Stimulated activated effector memory CD8-positive, alpha-beta T cell treated with anti-CD3 and anti-CD28 coated beads, Interleukin-12 subunit alpha, Interleukin-12 subunit beta, amount 100 ng/mL, for 72 hours (primary cell): ENCODE data around the gene LILRA6.
"Not testable (repeated sequence)": the region's sequence is repeated elsewhere in the genome, so short reads cannot be mapped to it uniquely, and the experiment has no call there.

ENCODE experiments used
- ATAC-seq: fragments of 150-1000 bp; cut with Tn5 transposase; 2 replicates; pipeline ENCODE4 v1.10.0; 2021
- DNase-seq, 2 donors: peaks; one replicate each; pipeline ENCODE4 v3.0.0; 2021 to 2022; ENCODE audit warnings: low spot score in 2 of 2
- H3K27ac Mint-ChIP-seq: one replicate; pipeline ENCODE4 v1.8.0; 2022; ENCODE audit warnings: mild to moderate bottlenecking, mixed read lengths
- H3K36me3 Mint-ChIP-seq: one replicate; pipeline ENCODE4 v1.8.0; 2022; ENCODE audit warnings: mild to moderate bottlenecking, mixed read lengths
- H3K4me1 Mint-ChIP-seq: one replicate; pipeline ENCODE4 v1.8.0; 2022; ENCODE audit warnings: mixed read lengths
- H3K4me3 Mint-ChIP-seq: one replicate; pipeline ENCODE4 v1.8.0; 2022; ENCODE audit warnings: mild to moderate bottlenecking, mixed read lengths
- H3K9me3 Mint-ChIP-seq: one replicate; pipeline ENCODE4 v1.8.0; 2022; ENCODE audit warnings: mixed read lengths

LILRA6 gene

DNA sequence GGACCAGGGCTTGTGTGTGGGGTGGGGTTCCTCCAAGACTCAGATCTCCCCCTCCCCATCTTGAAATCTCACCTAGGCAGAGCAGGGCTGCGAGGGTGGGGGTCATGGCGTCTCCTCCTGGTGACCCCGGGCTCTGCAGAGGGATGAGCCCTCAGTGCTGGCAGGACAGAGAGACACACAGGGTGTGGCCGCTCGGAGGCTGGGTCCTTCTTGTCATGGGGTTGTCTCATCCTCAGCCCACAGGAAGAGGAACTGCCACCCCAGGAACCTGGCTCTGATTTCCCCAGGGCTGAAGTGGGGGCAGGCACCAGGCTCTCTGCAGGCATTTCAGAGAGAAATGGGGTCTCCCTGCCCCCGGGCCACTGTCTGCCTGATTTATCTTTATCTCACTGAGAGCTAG is at the start of gene LILRA6:
LILRA6 (minus strand) TSS at position 145 of the 400 bp plus-strand sequence.
- not testable (repeated sequence) for H3K4me1 Mint-ChIP-seq, H3K9me3 Mint-ChIP-seq, H3K36me3 Mint-ChIP-seq, H3K4me3 Mint-ChIP-seq, H3K27ac Mint-ChIP-seq, DNase-seq, ATAC-seq

DNA sequence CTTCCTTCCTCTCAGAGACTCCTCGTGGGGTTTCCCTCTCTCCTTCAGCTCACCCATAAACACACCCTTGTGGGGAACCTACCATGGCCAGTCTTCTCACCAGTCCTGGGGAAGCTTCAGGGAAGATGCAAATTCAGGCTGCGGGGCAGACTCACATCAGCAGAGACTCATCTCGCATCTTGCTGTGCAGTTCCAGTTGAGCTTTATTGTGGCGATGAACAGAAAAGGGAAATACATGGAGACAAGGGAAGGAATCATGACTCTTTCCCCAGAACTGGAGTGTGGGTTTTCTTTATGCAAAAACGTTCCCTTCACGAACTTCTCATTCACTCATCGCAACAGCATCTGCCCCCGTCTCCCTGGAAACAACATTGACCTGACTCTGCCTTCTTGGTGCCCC is 46.6 kb upstream of the LILRA6 start:
- DNase-seq, ATAC-seq, H3K4me1 Mint-ChIP-seq, H3K9me3 Mint-ChIP-seq, H3K36me3 Mint-ChIP-seq, H3K4me3 Mint-ChIP-seq, H3K27ac Mint-ChIP-seq: not testable (repeated sequence)

DNA sequence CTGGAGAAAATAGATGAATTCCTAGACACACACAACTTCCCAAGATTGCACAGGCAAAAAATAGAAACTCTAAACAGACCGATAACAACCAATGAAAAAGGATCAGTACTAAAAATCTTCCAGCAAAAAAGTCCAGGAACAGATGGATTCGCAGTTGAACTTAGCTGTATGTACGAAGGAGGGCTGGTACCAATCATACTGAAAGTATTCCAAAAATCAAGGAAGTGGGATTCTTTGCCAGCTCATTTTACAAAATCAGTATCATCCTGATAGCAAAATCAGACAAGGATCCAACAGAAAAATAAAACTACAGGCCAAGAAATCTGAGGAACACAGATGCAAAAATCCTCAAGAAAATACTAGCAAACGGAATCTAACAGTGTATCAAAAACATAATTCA is 44.9 kb upstream of the LILRA6 start:
- Mint-ChIP-seq H3K4me1 (peaks cover 7% of the 10 kb centered on the region), H3K27ac (no peak overlapping the region), H3K9me3 (no peaks in the 10 kb centered on the region), H3K4me3 (no peak overlapping the region), H3K36me3 (no peaks in the 10 kb centered on the region)
- ATAC-seq (no peak), DNase-seq (no peak)

DNA sequence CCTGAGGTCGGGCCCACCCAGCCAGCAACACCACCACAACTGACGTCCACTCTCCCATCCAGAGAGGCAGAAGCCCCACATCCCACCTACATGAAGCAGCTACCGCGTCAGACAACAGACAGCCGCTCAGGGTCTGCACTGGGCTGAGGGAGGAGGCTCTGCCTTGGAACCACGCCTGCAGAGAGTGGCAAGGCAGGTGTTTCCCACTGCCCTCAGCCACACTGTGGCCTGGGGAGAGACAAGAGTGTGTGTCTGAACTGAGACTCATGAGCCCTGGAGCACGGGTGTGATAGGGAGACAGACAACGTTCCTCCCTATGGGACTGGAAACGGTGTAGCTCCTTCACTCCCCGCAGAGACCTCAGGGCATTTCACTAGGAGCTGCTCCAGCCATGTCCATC is 43.7 kb upstream of the LILRA6 start:
- H3K4me3 Mint-ChIP-seq, H3K9me3 Mint-ChIP-seq, H3K4me1 Mint-ChIP-seq, DNase-seq, H3K36me3 Mint-ChIP-seq: not testable (repeated sequence)
- peak overlapping the region; percentile 26 for H3K27ac Mint-ChIP-seq
- ATAC-seq: peak; percentile 19

DNA sequence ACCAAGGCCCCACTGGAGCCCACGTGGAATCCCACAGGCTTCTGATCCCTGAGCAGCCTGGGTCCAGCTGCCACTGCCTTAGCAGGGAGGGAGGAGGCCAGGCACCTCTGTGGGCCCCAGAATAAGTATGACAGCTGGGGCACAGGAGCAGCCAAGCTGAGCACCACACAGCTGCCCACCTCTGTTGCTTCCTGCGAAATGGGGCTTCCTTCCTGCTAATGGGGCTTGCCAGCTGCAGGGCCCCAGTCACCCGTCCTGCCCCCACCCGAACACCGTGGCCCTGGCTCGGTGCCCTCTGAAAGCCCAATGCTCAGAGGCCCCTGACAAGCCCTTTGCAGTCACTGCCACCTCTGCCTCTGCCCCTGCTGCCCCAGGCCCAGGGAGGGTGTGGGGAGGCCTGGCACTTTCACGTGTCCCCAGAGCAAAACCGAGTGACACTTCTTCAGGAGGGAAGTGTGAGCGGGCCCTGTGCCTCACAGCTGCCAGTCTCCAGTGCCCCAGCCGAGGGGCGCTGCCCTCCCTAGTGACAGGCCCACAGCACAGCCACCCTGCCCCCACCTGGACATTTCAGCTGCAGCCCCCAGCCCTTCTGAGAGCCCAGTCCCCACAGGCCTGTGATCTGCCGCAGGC is 43.0 kb upstream of the LILRA6 start:
- peak overlapping the region; percentile 26 for H3K27ac Mint-ChIP-seq
- ATAC-seq: peak; percentile 57
- H3K4me3 Mint-ChIP-seq, H3K36me3 Mint-ChIP-seq, H3K4me1 Mint-ChIP-seq, DNase-seq, H3K9me3 Mint-ChIP-seq: not testable (repeated sequence)

DNA sequence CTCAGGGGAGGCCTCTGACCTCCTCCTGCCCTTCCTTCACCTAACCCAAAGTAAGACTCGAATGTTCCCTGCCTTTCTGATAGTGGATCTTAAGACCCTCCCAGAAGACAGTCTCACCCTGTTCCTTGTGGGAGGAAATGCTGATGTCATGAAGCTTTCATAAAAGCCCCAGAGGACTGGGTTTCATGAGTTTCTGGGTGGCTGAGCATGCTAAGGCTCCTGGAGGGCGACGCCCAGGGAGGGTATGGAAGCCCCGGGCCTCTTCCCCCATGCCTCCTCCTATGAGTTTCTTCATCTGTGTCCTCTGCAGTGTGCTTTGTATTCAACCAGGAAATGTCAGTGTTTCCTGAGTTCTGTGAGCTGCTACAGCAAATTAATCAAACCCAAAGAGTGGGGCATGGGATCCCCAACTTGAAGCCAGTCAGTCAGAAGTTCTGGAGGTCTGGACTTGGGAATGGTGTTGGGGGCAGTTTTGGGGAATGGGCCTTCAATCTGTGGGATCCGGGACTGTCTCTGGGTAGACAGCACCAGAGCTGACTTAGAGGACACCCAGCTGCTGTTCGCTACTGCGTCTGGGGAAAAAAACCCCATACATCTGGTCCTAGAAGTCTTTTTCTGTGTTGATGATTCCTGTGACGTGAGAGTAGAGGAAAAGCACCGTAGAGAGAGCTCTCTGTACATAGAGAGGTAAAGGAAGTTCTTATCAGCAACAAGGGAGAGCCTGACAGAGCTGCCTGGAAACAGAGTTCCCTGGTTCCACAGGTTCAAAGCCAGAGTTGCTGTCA is 40.3 kb upstream of the LILRA6 start:
- H3K4me3 Mint-ChIP-seq: no peak overlapping the region
- DNase-seq (no peak), ATAC-seq (no peak)
- peaks cover 7% of the 10 kb centered on the region for H3K4me1 Mint-ChIP-seq
- no peaks in the 10 kb centered on the region for H3K36me3 Mint-ChIP-seq
- H3K9me3 Mint-ChIP-seq: no peaks in the 10 kb centered on the region
- no peak overlapping the region for H3K27ac Mint-ChIP-seq

DNA sequence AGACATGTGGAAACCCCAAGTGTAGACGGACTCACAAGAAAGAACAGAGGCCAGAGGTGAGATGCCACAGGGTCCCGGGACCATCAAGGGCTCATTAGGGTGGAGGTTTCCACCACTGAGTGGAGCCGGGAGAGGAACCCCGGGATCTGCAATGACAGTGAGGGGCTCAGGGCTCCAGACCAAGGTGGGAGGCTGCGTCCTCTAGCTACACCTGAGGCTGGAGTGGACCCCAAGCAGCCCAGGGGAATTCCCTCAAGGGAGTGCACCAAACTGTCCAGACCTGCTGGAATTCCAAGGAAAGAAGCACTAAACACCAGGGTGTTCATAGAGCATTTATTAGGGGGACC is 39.1 kb upstream of the LILRA6 start:
- H3K4me3 Mint-ChIP-seq, H3K4me1 Mint-ChIP-seq, H3K36me3 Mint-ChIP-seq, DNase-seq, H3K9me3 Mint-ChIP-seq, ATAC-seq, H3K27ac Mint-ChIP-seq: not testable (repeated sequence)

DNA sequence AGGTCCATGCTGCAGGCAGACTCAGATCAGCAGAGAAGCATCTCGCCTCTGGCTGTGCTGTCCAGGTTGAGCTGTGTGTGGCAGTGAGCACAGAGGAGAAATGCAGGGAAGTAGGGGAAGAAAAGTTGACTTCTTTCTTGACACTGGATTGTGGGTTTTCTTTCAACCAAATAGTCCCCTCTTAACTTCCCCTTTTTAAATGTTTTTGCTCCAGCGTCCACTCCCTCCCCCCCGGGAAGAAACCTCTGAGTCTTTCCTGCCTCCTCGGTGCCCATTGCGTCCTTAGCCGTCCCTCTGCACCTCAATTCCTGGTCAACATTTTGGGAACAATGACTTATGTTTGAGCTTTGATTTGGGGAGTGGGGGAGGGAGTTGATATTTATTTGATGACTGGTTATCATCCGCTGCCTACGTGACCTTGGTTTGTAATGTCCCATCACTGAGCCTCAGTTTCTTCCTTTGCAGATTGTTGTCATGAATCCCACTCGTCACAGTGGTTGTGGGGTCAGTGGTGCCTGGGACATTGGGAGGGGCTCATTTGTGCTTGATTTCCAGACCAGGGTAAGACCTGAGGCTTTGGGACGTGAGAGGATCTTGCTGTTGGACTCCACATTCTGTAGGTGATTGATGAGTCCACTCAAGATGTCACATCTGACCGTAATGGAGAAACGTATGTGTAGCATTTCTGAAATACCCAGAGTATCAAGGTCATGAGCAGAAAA is 38.6 kb upstream of the LILRA6 start, which contains the start of gene LILRB2:
LILRB2 (minus strand) TSS at position 104 of the 722 bp plus-strand sequence. CDS start 614 bp downstream, outside the sequence.
- no peak for ATAC-seq
- H3K27ac Mint-ChIP-seq: no peak within 1 kb of the TSS

DNA sequence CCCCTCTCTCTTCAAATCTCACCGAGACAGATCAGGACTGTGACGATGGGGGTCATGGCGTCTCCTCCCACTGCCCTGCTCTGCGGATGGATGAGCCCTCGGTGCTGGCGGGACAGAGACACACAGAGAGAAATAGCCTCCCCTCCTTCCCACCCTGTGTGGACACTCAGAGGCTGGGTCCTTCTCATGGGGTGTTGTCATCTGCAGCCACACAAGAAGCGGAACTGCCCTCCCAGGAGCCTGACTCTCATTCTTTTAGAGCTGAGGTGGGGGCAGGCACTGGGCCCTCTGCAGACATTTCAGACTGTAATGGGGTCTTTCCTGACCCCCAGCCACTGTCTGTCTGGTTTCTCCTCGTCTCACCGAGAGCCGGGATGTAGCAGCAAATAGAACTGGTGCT is 37.9 kb upstream of the LILRA6 start:
- not testable (repeated sequence) for H3K4me1 Mint-ChIP-seq, DNase-seq, H3K36me3 Mint-ChIP-seq, H3K9me3 Mint-ChIP-seq, H3K27ac Mint-ChIP-seq, ATAC-seq, H3K4me3 Mint-ChIP-seq

More for the DNA sequence above, 38.6 kb upstream of the LILRA6 start, which contains the start of gene LILRB2:
- H3K36me3 Mint-ChIP-seq: no peaks in the 10 kb centered on the region
- no peak within 1 kb of the TSS for H3K4me3 Mint-ChIP-seq
- DNase-seq: no peak
- H3K4me1 Mint-ChIP-seq: peaks cover 7% of the 10 kb centered on the region
- H3K9me3 Mint-ChIP-seq: no peaks in the 10 kb centered on the region

DNA sequence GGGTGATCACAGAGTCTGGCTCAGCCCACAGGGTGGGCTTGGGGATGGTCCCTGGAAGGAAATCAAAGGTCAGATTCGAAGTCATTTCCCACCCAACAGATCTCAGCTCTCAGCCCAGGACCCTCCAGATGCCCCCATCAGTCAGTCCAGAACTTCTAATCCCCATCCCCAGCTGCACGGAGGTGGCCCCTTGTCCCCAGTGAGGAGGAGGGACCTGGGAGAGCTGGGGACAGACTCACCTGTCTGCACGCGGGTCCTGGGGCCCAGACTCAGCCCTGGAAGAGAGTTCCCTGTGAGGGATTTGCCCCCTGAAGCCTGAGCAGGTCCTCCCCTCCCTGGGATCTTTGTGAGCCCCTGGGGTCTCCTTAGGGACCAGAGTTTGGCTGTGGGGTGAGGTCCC is 37.4 kb upstream of the LILRA6 start:
- H3K36me3 Mint-ChIP-seq, H3K4me1 Mint-ChIP-seq, H3K9me3 Mint-ChIP-seq, DNase-seq, ATAC-seq, H3K4me3 Mint-ChIP-seq, H3K27ac Mint-ChIP-seq: not testable (repeated sequence)

DNA sequence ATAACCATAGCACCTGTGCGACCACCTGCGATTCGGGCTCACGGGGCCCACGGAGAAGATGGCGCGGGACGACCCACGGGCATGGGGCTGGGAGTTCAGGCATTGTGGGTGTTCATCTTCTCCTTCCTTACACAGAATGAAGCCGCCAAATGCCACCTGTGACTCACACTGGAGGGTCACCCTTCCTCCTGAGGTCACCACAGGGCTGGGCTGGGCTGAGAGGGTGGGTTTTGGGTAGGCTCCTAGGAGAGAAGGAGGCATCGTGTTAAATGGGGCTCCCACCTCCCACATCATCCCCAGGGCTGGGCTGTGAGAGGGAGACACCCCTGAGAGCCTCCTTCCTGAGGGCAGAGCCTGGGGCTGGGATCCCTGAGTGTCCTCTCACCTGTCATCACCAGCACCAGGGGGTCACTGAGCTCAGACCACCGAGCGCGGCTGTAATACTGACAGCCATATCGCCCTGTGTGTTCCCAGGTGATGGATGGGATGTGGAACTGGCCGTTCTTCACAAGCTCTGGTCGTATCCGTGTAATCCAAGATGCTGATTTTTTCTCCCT is 36.9 kb upstream of the LILRA6 start:
- H3K4me3 Mint-ChIP-seq: no peak overlapping the region
- ATAC-seq (no peak), DNase-seq (no peak)
- H3K36me3 Mint-ChIP-seq: no peaks in the 10 kb centered on the region
- peaks cover under 1% of the 10 kb centered on the region for H3K4me1 Mint-ChIP-seq
- H3K9me3 Mint-ChIP-seq: no peaks in the 10 kb centered on the region
- no peak overlapping the region for H3K27ac Mint-ChIP-seq

DNA sequence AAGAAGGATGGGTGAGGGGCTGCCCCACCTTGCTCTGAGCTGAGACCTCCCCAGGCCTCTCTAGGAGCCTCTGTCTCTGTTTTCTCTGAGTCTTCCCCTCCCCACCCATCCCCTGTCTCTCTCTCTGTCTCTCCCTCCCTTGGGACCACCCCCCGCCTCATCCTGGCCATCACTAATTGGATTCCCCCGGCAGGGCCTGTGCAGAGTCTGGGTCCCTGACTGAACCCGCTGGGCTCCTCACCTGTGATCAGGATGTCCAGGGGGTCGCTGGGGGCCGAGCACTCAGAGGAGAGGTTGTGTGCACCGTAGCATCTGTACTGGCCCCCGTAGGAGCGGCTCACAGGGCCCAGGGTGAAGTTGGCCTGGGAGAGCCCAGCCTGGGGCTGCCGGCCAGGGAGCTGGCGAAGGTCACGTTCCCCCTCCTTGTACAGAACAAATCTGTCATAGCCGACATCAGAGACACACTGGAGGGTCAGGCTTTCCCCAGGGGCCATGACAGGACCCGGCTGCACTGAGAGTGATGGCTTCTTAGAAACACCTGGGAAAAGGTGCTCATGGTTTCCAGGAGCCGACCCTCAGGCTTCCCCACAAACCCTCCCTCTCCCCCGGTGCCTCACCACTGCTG is 36.1 kb upstream of the LILRA6 start:
- not testable (repeated sequence) for H3K9me3 Mint-ChIP-seq, H3K27ac Mint-ChIP-seq, H3K4me1 Mint-ChIP-seq, H3K4me3 Mint-ChIP-seq, H3K36me3 Mint-ChIP-seq, DNase-seq, ATAC-seq

DNA sequence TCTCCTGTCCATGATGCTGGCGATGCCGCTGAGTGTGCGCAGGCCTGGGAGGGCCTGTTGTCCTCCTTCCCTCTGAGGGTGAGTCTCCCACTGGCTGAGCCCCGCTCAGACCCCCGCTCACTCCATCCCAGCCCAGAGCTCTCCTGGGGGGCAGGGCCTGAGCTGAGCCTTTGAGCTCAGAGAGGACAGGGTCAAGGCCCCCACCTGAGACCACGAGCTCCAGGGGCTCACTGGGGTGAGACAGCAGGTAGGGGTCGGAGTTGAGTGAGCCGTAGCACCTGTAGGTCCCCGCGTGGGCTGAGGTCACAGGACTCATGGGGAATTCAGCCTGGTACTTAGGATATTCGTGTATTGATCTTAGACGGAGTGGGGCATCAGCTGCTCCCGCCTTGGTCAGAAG is 35.5 kb upstream of the LILRA6 start:
- not testable (repeated sequence) for ATAC-seq, H3K27ac Mint-ChIP-seq, H3K9me3 Mint-ChIP-seq, H3K4me3 Mint-ChIP-seq, H3K36me3 Mint-ChIP-seq, DNase-seq
- peaks cover 11% of the 10 kb centered on the region for H3K4me1 Mint-ChIP-seq

DNA sequence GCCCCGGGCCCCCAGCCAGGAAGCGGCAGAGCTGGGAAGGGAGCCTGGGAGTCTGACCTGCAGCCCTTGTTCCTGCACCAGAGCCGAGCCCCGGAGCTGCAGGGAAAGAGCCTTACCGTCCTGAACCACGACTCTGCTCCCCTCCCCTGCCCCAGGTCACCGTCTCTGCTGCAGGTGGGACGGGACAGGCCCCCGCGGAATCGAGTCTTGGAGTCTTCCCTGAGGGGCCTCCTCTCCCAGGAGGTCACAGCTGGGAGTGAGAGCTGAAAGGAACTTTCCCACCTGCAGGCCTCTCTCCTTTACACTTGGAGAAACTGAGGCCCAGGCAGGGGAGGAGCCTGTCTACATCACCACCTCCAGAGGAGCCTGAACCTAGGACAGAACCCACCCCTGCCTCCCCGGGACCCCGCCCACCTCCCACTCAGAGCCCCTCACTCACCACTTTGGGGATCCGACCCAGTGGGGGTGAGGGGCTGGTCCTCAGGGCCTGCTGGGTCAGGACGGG is 34.6 kb upstream of the LILRA6 start:
- peaks cover 11% of the 10 kb centered on the region for H3K4me1 Mint-ChIP-seq
- not testable (repeated sequence) for H3K36me3 Mint-ChIP-seq, H3K4me3 Mint-ChIP-seq, DNase-seq, H3K27ac Mint-ChIP-seq, ATAC-seq, H3K9me3 Mint-ChIP-seq

DNA sequence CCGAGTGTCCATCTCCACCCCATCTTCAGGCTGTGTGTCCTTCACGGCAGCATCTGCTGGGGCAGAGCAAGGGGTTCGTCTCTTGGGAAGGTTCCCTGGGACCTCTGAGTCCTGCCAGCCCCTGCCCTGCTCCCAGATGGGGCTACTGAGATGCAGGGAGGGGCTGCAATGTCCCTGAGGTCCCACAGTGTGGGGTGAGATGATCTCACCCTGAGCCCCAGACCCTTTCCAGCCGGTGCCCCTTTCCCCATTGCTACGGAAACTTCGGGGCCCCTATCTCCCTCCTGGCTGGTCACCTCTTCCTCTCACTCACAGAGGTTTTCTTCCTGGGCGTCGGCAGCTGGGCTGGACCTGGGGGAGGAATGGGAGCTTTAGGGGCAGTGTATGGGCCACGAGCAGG is 33.4 kb upstream of the LILRA6 start:
- no peaks in the 10 kb centered on the region for H3K9me3 Mint-ChIP-seq
- H3K4me3 Mint-ChIP-seq: no peak overlapping the region
- DNase-seq (no peak), ATAC-seq (no peak)
- H3K36me3 Mint-ChIP-seq: peaks cover 6% of the 10 kb centered on the region
- no peak overlapping the region for H3K27ac Mint-ChIP-seq
- peaks cover 11% of the 10 kb centered on the region for H3K4me1 Mint-ChIP-seq
